WTC11 (cell line): ENCODE results near the gene NUDT4B. TPM values are rescaled to one million over a fixed set of nuclear protein-coding genes. Genes with fewer than 3 reads are reported as not detected.
"Not testable (repeated sequence)": the region's sequence is repeated elsewhere in the genome, so short reads cannot be mapped to it uniquely, and the experiment has no call there.

Experiments
- ATAC-seq: fragments of 200-7000 bp; cut with Tn5 transposase; 2 replicates; pipeline ENCODE4 v1.10.0; 2021; ENCODE audit warnings: mild to moderate bottlenecking, moderate library complexity
- CTCF ChIA-PET: fragments of 300-600 bp; sonication (Branson Sonifier 250); formaldehyde crosslinking; loops from one replicate; lab custom pipeline; 2021; ENCODE audit warnings: antibody characterized with exemption; lab: Charles Lee
- POLR2A ChIA-PET: fragments of 350-600 bp; sonication (Branson Sonifier 250); formaldehyde crosslinking; loops from one replicate; lab custom pipeline; 2021; ENCODE audit warnings: antibody characterized with exemption; lab: Charles Lee
- DNase-seq: peaks from one replicate; pipeline ENCODE4 v3.0.0; 2021; ENCODE audit warnings: low spot score
- H3K27ac Mint-ChIP-seq: 2 replicates; pipeline ENCODE4 v1.8.0; 2021; ENCODE audit warnings: mixed read lengths
- H3K27me3 Mint-ChIP-seq: 2 replicates; pipeline ENCODE4 v1.8.0; 2021; ENCODE audit warnings: low read depth, mild to moderate bottlenecking, moderate library complexity, mixed read lengths
- H3K36me3 Mint-ChIP-seq: 2 replicates; pipeline ENCODE4 v1.8.0; 2021; ENCODE audit warnings: mixed read lengths
- H3K4me1 Mint-ChIP-seq: 2 replicates; pipeline ENCODE4 v1.8.0; 2022; ENCODE audit warnings: mixed read lengths
- H3K4me3 Mint-ChIP-seq: 2 replicates; pipeline ENCODE4 v1.8.0; 2021; ENCODE audit warnings: mild to moderate bottlenecking, moderate library complexity, mixed read lengths
- H3K9me3 Mint-ChIP-seq: 2 replicates; pipeline ENCODE4 v1.8.0; 2021; ENCODE audit warnings: mixed read lengths
- total RNA-seq: library from RNA; stranded (reverse); gene quantifications from 3 replicates; pipeline ENCODE4 v1.2.3, GENCODE V29; 2021

The NUDT4B gene
- total RNA-seq, 1 experiment from 2014 or later: not detected

GRCh38 chr1:148773690-148774089 lies 25.1 kb downstream of the NUDT4B start:
- not testable (repeated sequence) for H3K27me3 Mint-ChIP-seq, H3K27ac Mint-ChIP-seq

GRCh38 chr1:148774102-148774501 lies 25.5 kb downstream of the NUDT4B start:
- H3K27ac Mint-ChIP-seq, CTCF ChIA-PET, POLR2A ChIA-PET, ATAC-seq, H3K9me3 Mint-ChIP-seq, H3K4me1 Mint-ChIP-seq, H3K36me3 Mint-ChIP-seq, DNase-seq, H3K27me3 Mint-ChIP-seq, H3K4me3 Mint-ChIP-seq: not testable (repeated sequence)

More at GRCh38 chr1:148773690-148774089, 25.1 kb downstream of the NUDT4B start:
- DNase-seq, POLR2A ChIA-PET, H3K4me1 Mint-ChIP-seq, H3K36me3 Mint-ChIP-seq, ATAC-seq, H3K4me3 Mint-ChIP-seq, H3K9me3 Mint-ChIP-seq, CTCF ChIA-PET: not testable (repeated sequence)

- H3K4me3 Mint-ChIP-seq, POLR2A ChIA-PET, DNase-seq, CTCF ChIA-PET, H3K4me1 Mint-ChIP-seq, H3K36me3 Mint-ChIP-seq, H3K27ac Mint-ChIP-seq, ATAC-seq, H3K9me3 Mint-ChIP-seq, H3K27me3 Mint-ChIP-seq: not testable (repeated sequence)
Observed at GRCh38 chr1:148775263-148775662, 26.7 kb downstream of the NUDT4B start.

DNA sequence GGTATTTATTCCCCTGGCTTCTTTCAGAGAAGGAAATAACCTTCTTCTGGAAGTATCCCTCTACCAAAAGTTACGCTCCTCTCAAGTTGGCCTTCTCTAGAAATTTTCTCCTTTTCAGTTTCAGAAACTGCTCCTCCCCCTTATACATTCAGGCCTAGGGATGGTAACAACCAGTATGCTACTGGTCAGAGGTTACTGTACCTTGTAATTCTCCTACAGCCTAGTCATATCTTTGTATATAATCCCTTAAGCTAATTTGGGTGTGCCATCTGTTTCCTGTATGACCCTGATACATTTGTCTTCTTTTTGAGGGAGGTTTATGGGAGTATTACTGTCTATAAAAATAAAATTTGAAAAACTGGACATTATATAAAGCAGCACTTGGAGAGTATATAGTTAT lies 29.1 kb downstream of the NUDT4B start:
- H3K9me3 Mint-ChIP-seq, H3K4me1 Mint-ChIP-seq, H3K4me3 Mint-ChIP-seq, POLR2A ChIA-PET, H3K27me3 Mint-ChIP-seq, H3K27ac Mint-ChIP-seq, H3K36me3 Mint-ChIP-seq, DNase-seq, CTCF ChIA-PET, ATAC-seq: not testable (repeated sequence)

- POLR2A ChIA-PET, H3K27ac Mint-ChIP-seq, H3K4me1 Mint-ChIP-seq, ATAC-seq, CTCF ChIA-PET, H3K9me3 Mint-ChIP-seq, H3K4me3 Mint-ChIP-seq, H3K27me3 Mint-ChIP-seq, DNase-seq, H3K36me3 Mint-ChIP-seq: not testable (repeated sequence)
Observed at GRCh38 chr1:148780404-148780803, 31.8 kb downstream of the NUDT4B start.

DNA sequence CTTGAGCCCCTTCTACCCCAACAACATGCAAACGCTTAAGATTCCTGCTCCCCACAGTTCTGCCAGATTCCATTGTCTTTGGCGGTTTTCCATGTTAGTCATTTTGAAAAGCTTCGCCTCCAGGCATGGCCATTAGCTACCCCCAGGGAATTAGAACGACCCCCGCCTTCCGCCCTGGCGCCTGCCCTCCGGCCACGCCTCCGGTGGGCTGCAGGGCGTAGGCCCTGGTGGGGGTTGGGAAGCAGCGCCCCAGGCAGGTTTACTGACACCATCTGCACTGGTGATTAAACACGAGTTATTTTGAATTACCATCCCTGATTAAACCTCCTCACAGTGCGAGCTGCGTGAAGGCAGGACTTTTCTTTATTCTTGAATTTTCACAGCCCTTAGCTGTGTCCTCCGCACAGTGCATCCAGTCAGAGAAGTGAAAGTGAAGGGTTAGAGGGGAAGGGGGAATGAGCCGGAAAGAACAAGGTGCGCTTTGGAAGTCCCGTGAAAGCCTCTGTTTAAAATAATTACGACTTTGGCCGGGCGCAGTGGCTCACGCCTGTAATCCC lies 43.0 kb downstream of the NUDT4B start:
- DNase-seq, H3K9me3 Mint-ChIP-seq, H3K27me3 Mint-ChIP-seq, H3K4me1 Mint-ChIP-seq, CTCF ChIA-PET, H3K36me3 Mint-ChIP-seq, H3K4me3 Mint-ChIP-seq, H3K27ac Mint-ChIP-seq, POLR2A ChIA-PET: not testable (repeated sequence)
- peak; percentile 93 for ATAC-seq

GRCh38 chr1:148793762-148794332 lies 45.3 kb downstream of the NUDT4B start:
- DNase-seq, H3K27ac Mint-ChIP-seq, ATAC-seq, POLR2A ChIA-PET, H3K27me3 Mint-ChIP-seq, H3K4me1 Mint-ChIP-seq, H3K4me3 Mint-ChIP-seq, H3K36me3 Mint-ChIP-seq, H3K9me3 Mint-ChIP-seq, CTCF ChIA-PET: not testable (repeated sequence)

Other genes with a start within 250 kb of the NUDT4B start
- 12.9 to 15.4 TPM (median 13.2 TPM) in 3 replicates for gene NBPF14, start 152.8 kb upstream of the NUDT4B start, total RNA-seq
- 19.1 to 28.4 TPM (median 23.5 TPM) in 3 replicates for gene PDE4DIP, start 95.7 kb downstream of the NUDT4B start, total RNA-seq